Heart left ventricle (tissue), 16 donors: ENCODE measurements around the gene GPBP1L1. TPM values are rescaled to one million over a fixed set of nuclear protein-coding genes. Genes with fewer than 3 reads are reported as not detected.
A peak's percentile ranks its signal among the peaks of the same experiment; 100 is the strongest.
"Not testable (repeated sequence)": the region's sequence is repeated elsewhere in the genome, so short reads cannot be mapped to it uniquely, and the experiment has no call there.

Source experiments
- ATAC-seq, 4 donors: fragments of 200-7000 bp; cut with Tn5 transposase; one replicate each; pipeline ENCODE4 v1.9.1; 2020 to 2022; ENCODE audit warnings: moderate library complexity in 4 of 4, mild to moderate bottlenecking in 3 of 4, moderate number of reproducible peaks in 1 of 4
- DNase-seq, 5 donors: peaks; one replicate each; pipeline ENCODE4 v3.0.0-alpha.2; 2020
- H3K27ac ChIP-seq, 12 donors: fragments of 200-600 bp; sonication (generic) in 4 of 12; one replicate each; pipeline versions ENCODE4 v1.5.0 to v1.8.0; 2016 to 2022; ENCODE audit warnings: mild to moderate bottlenecking in 2 of 12
- H3K27me3 ChIP-seq, 9 donors: fragments of 200-600 bp; sonication (generic) in 2 of 9; one replicate each; pipeline versions ENCODE4 v1.5.1 to v1.8.0; 2016 to 2022; ENCODE audit warnings: mild to moderate bottlenecking in 3 of 9
- H3K36me3 ChIP-seq, 9 donors: fragments of 200-600 bp; sonication (generic) in 2 of 9; one replicate each; pipeline versions ENCODE4 v1.5.0 to v1.8.0; 2018 to 2022; ENCODE audit warnings: mild to moderate bottlenecking in 2 of 9
- H3K4me1 ChIP-seq, 12 donors: fragments of 200-600 bp; sonication (generic) in 4 of 12; one replicate each; pipeline versions ENCODE4 v1.5.0 to v1.8.0; 2016 to 2022; ENCODE audit warnings: mild to moderate bottlenecking in 3 of 12
- H3K4me3 ChIP-seq, 12 donors: fragments of 200-600 bp; sonication (generic) in 4 of 12; one replicate each; pipeline versions ENCODE4 v1.5.0 to v1.8.0; 2017 to 2022; ENCODE audit warnings: mild to moderate bottlenecking in 9 of 12, moderate library complexity in 4 of 12
- H3K9me3 ChIP-seq, 12 donors: fragments of 200-600 bp; sonication (generic) in 4 of 12; one replicate each; pipeline versions ENCODE4 v1.5.0 to v1.8.0; 2016 to 2022; ENCODE audit warnings: mild to moderate bottlenecking in 1 of 12
- POLR2A ChIP-seq, 2 donors: fragments of 450-650 bp; IDR thresholded peaks; one replicate each; pipeline ENCODE4 v1.6.1; 2017; ENCODE audit warnings: antibody characterized with exemption in 2 of 2, mild to moderate bottlenecking in 2 of 2, moderate library complexity in 2 of 2
- WGBS, 4 donors: extraction: QIAGEN DNeasy Blood & Tissue Kit in 2 of 4; methylation state at CpG; one replicate each; pipeline versions ENCODE4 v1.1.5 to v1.1.7; 2013 to 2018; 5-methylcytosine and 5-hydroxymethylcytosine counted together
- intact Hi-C, 10 donors: fragments of 100-400 bp; cut with DNase I; formaldehyde crosslinking; loops; one replicate each; pipeline versions ENCODE4 v1.11.1 to v1.14.2; 2022
- polyA plus RNA-seq, 2 donors: library from polyadenylated mRNA; stranded (reverse); fragments of 200-250 nt; gene quantifications; one replicate each; pipeline ENCODE4 v1.2.3, GENCODE V29; 2013
- total RNA-seq, 9 donors: library from RNA; depleted of rRNA in 2 of 9; stranded (reverse); fragments of >200 nt in 2 of 9; fragmentation: NEBNext Ultra II Directional in 3 of 9; extraction: Animal tissue kit (Norgen Biotek cat#: 25700) in 3 of 9; gene quantifications; one replicate each; pipeline versions ENCODE4 v1.1.0 to v1.2.4, GENCODE V29; 2016 to 2023
- TF ChIP-seq, protein P1 (sequence below), 12 donors: fragments of 200-600 bp; sonication (generic) in 4 of 12; IDR thresholded peaks; one replicate each; pipeline versions ENCODE4 v1.5.0 to v1.8.0; 2018 to 2022; ENCODE audit warnings: antibody characterized with exemption in 12 of 12, mild to moderate bottlenecking in 5 of 12
- donor health status: ischemic (EF 13 %, LVEDD 7.1; RV severe dilation, severe dysfunction).
- donor health status: healthy with polysubstance abuse.
- donor health status: DM: no; HTN: yes; CAD: no.
- donor health status: DM: no; HTN: no; CAD: no.
- donor health status: ischemic (EF 25% LVEDD 6.9; RV normal size, moderate dysfunction).
- donor health status: ischemic (EF 25% LVEDD 5.7; RV mildly dilated, moderate dysfunction).
- donor health status: healthy.
- donor health status: DM: yes; HTN: yes; CAD: no.
- donor health status: ischemic (EF 35%, LVEDD 5.7; RV mildly dilated, moderate dysfunction).
- donor health status: nonischemic (EF 11% LVEDD 7.7; RV severe dilation, severe dysfunction).
- donor health status: DM: yes; HTN: yes; CAD: no.
- donor health status: PGD.
- donor health status: ischemic (EF 29% LVEDD 5.4; RV normal size, mild dysfunction).
- donor health status: nonischemic (EF 23%, LVEDD 6.1; RV moderate dilation, normal function).

The GPBP1L1 gene
- total and polyA plus RNA-seq, 11 donors: 26.6 to 94.2 (median 76.0) TPM

DNA sequence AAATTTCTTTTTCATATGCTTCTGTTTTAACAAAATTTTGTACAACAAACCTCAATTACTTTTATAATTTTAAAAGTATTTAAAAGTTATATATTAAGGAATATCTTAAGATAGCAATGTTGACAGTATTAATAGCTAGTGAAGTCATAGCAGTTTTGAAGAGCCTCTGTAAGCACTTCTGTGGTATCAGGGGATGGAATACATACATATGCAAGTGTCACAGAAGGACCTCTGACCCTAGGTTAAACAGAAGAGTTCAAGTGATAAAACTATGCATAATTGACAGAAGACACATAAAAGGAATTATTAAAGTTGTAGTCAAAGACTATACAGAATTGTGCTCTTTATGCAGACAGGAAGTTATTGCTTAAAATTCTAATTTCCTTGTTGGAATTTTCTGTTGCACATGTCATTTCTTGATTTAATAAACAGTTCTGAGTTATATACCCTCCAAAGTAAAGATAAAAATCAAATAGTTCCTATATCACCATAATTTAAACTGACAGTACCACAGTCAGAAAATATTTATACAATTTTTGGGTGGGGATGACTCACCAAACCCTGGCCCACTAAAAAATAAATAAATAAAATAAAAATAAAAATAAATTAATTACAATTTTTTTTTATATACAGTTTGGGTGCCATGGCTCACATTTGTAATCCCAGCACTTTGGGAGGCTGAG is 37.1 kb upstream of the GPBP1L1 start:
- peak in 1 of 4 donors; percentile 49 for ATAC-seq
- TF ChIP-seq, protein P1, sequence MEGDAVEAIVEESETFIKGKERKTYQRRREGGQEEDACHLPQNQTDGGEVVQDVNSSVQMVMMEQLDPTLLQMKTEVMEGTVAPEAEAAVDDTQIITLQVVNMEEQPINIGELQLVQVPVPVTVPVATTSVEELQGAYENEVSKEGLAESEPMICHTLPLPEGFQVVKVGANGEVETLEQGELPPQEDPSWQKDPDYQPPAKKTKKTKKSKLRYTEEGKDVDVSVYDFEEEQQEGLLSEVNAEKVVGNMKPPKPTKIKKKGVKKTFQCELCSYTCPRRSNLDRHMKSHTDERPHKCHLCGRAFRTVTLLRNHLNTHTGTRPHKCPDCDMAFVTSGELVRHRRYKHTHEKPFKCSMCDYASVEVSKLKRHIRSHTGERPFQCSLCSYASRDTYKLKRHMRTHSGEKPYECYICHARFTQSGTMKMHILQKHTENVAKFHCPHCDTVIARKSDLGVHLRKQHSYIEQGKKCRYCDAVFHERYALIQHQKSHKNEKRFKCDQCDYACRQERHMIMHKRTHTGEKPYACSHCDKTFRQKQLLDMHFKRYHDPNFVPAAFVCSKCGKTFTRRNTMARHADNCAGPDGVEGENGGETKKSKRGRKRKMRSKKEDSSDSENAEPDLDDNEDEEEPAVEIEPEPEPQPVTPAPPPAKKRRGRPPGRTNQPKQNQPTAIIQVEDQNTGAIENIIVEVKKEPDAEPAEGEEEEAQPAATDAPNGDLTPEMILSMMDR (IDR thresholded peaks at IDR 0.05): no peak
- no peak for TF ChIP-seq POLR2A (IDR thresholded peaks at IDR 0.05)
- Histone ChIP-seq H3K27me3 (no peaks in the 10 kb centered on the region), H3K4me3 (no peak overlapping the region), H3K4me1 (peaks cover 0 to 12% (median 0%) of the 10 kb centered on the region in 12 donors), H3K36me3 (peaks cover 0 to 37% (median 14%) of the 10 kb centered on the region in 9 donors), H3K27ac (no peak overlapping the region), H3K9me3 (no peaks in the 10 kb centered on the region)
- intact Hi-C loops: no loop called here
- no peak for DNase-seq

GRCh38 chr1:45722809-45723208 is 36.5 kb upstream of the GPBP1L1 start:
- peaks cover 0 to 39% (median 15%) of the 10 kb centered on the region in 9 donors for H3K36me3 ChIP-seq
- peak in 3 of 4 donors; percentile 55 to 76 (median 57) for ATAC-seq
- no peak for TF ChIP-seq POLR2A (IDR thresholded peaks at IDR 0.05)
- TF ChIP-seq, protein P1 (IDR thresholded peaks at IDR 0.05): no peak
- DNase-seq: no peak
- intact Hi-C loops: no loop called here
- no peak overlapping the region for H3K27ac ChIP-seq
- H3K4me3 ChIP-seq: no peak overlapping the region
- H3K27me3 ChIP-seq: no peaks in the 10 kb centered on the region
- peaks cover 0 to 12% (median 0%) of the 10 kb centered on the region in 12 donors for H3K4me1 ChIP-seq
- WGBS, 4 donors: 84 to 92% (median 87%) methylated on average over 3 of the region's 3 CpGs
- no peaks in the 10 kb centered on the region for H3K9me3 ChIP-seq

DNA sequence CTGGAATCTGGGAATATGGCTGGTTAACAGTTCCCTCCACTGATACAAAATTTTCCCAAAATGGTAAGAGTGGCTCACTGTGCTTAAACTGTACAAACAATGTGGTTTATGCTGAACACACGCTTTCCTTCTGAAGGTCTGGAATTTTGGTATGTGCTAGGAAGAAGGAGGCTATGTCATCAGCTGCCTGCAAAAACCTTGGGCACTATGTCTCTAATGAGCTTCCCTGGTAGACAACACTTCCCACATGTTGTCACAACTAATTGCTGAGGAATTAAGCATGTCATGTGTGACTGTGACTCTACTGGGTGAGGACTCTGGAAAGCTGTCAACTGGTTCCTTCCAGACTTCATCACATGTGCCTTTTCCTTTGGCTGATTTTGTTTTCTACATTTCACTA is 34.9 kb upstream of the GPBP1L1 start:
- 78 to 100% (median 86%) methylated on average over 1 of the region's 1 CpG for WGBS, 4 donors
- ATAC-seq (no peak), DNase-seq (no peak)
- peaks cover 0 to 39% (median 6%) of the 10 kb centered on the region in 9 donors for H3K36me3 ChIP-seq
- H3K4me1 ChIP-seq: peaks cover 0 to 12% (median 0%) of the 10 kb centered on the region in 12 donors
- no peaks in the 10 kb centered on the region for H3K9me3 ChIP-seq
- TF ChIP-seq, protein P1 (IDR thresholded peaks at IDR 0.05): no peak
- TF ChIP-seq POLR2A (IDR thresholded peaks at IDR 0.05): no peak
- intact Hi-C loops: no loop called here
- no peaks in the 10 kb centered on the region for H3K27me3 ChIP-seq
- no peak overlapping the region for H3K4me3 ChIP-seq
- no peak overlapping the region for H3K27ac ChIP-seq

DNA sequence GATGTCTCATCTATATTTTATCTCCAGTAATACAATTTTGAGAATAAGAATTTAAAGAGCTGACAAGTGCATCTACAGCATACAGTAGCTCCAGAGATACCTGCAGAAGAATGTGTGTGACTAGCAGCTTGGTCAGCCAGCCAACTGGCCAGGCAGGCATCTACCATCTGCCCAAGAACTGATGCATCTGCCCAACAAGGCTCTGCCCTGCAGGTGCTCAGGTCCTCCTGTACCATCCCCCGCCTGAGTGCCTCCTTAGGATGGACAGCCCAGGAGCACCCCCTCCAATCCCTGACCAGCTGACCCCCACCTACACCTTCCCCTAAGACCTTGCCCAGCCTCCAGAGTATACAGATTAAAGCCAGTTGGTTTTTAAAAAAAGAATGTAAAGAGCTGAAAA is 32.0 kb upstream of the GPBP1L1 start:
- H3K4me3 ChIP-seq: no peak overlapping the region
- TF ChIP-seq, protein P1 (IDR thresholded peaks at IDR 0.05): no peak
- TF ChIP-seq POLR2A (IDR thresholded peaks at IDR 0.05): no peak
- no peak overlapping the region for H3K27ac ChIP-seq
- intact Hi-C loops: no loop called here
- H3K4me1 ChIP-seq: peaks cover 0 to 9% (median 0%) of the 10 kb centered on the region in 12 donors
- ATAC-seq (no peak), DNase-seq (no peak)
- no peaks in the 10 kb centered on the region for H3K9me3 ChIP-seq
- H3K36me3 ChIP-seq: peaks cover 0 to 65% (median 18%) of the 10 kb centered on the region in 9 donors
- H3K27me3 ChIP-seq: no peaks in the 10 kb centered on the region
- WGBS, 4 donors: 93 to 100% (median 96%) methylated on average over 1 of the region's 1 CpG

- H3K4me1 ChIP-seq, DNase-seq, intact Hi-C loops, H3K4me3 ChIP-seq, H3K27me3 ChIP-seq, H3K9me3 ChIP-seq, H3K27ac ChIP-seq, ATAC-seq: not testable (repeated sequence)
- WGBS, 4 donors: 81 to 89% (median 87%) methylated on average over 8 of the region's 8 CpGs
- H3K36me3 ChIP-seq: peaks cover 0 to 73% (median 18%) of the 10 kb centered on the region in 9 donors
Measured at GRCh38 chr1:45717386-45717785, 31.1 kb upstream of the GPBP1L1 start.
